ENCODE results near the gene FRY.

DNA sequence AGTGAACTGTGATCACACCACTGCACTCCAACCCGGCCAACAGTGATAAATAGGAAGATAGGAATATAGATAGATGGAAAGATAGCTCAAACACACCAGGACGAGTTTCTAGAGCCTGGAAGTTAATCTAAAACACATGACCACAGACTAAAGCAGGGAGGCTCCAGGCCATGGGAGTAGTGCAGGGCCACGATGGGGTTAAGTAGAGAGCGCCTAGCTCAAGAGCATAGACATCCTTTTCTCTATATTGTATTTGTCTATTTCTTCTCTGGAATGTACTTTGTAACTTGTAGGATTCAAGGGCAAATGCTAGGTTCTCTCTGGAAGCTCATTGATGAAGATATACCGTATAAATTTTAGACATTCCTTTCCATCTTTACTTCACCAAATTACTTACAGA, 214.0 kb downstream of the FRY start:
- TF ChIP-seq, protein P1, sequence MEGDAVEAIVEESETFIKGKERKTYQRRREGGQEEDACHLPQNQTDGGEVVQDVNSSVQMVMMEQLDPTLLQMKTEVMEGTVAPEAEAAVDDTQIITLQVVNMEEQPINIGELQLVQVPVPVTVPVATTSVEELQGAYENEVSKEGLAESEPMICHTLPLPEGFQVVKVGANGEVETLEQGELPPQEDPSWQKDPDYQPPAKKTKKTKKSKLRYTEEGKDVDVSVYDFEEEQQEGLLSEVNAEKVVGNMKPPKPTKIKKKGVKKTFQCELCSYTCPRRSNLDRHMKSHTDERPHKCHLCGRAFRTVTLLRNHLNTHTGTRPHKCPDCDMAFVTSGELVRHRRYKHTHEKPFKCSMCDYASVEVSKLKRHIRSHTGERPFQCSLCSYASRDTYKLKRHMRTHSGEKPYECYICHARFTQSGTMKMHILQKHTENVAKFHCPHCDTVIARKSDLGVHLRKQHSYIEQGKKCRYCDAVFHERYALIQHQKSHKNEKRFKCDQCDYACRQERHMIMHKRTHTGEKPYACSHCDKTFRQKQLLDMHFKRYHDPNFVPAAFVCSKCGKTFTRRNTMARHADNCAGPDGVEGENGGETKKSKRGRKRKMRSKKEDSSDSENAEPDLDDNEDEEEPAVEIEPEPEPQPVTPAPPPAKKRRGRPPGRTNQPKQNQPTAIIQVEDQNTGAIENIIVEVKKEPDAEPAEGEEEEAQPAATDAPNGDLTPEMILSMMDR (IDR thresholded peaks at IDR 0.05; ENCODE audit: low read depth, low read length), result no peak
- TF ChIP-seq EZH2phosphoT487 (IDR thresholded peaks at IDR 0.05; ENCODE audit: low read depth), result no peak
